Measurements from ENCODE around the gene C10orf53.
"Not testable (repeated sequence)": the region's sequence is repeated elsewhere in the genome, so short reads cannot be mapped to it uniquely, and the experiment has no call there.

The C10orf53 gene

DNA sequence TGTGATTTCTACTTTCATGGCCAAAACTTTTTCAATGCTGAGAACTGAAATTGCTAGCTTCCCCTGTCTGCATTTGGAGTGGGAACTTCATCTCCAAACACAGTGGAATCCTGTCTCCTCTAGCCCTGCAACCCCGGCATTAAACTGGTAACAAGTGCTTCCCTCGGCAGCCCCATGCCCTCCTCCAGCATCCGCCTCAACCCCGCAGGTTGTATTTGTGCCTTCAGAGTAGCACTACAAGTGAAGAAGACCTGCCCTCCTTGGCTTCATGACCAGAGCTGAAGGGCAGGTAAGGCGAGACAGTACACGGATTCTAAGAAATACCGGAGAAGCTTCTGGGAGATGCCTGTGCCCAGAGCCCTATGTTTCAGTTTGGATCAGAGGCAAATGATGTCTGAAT lies 16.9 kb downstream of the C10orf53 start:
- no peak overlapping the region for H3K4me3 ChIP-seq (ENCODE audit: low read length)
- H3K4me2 ChIP-seq (ENCODE audit: low read length), result no peak overlapping the region
- no peak overlapping the region for H3K9ac ChIP-seq (ENCODE audit: low read depth, low read length)
- H3K36me3 ChIP-seq (ENCODE audit: insufficient read depth, low read length), result no peaks in the 10 kb centered on the region
- no peaks in the 10 kb centered on the region for H3K9me3 ChIP-seq (replicated peaks; ENCODE audit: low read length)
- peaks cover 68% of the 10 kb centered on the region for H3K27me3 ChIP-seq (ENCODE audit: control insufficient read depth, insufficient read depth, low read length)
- H3K4me1 ChIP-seq (ENCODE audit: control insufficient read depth, insufficient read depth, low read length), result no peaks in the 10 kb centered on the region

DNA sequence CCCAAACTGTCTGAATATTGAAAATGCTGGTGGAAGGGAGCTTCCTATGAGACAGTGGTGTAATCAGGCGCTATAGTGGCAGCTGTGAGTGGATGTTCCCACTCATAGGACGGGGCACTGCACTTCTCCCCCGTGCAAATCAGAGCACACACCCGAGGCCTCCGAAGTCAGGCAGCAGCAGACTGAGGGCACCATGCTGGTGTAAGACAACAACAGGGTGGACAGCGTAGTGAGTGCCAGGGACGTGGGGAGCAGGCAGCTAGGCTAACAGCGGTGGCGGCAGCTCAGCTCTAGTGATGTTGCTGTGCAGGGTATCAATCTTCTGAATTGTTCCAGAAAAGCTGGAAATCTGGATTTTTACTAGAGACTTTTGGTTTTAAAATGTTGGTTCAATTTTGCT lies 19.2 kb downstream of the C10orf53 start:
- peaks cover 48% of the 10 kb centered on the region for H3K27me3 ChIP-seq (ENCODE audit: control insufficient read depth, insufficient read depth, low read length)
- H3K36me3 ChIP-seq (ENCODE audit: insufficient read depth, low read length), result no peaks in the 10 kb centered on the region
- H3K4me3 ChIP-seq (ENCODE audit: low read length), result no peak overlapping the region
- H3K9me3 ChIP-seq (replicated peaks; ENCODE audit: low read length), result no peaks in the 10 kb centered on the region
- no peak overlapping the region for H3K9ac ChIP-seq (ENCODE audit: low read depth, low read length)
- H3K4me1 ChIP-seq (ENCODE audit: control insufficient read depth, insufficient read depth, low read length), result no peaks in the 10 kb centered on the region
- H3K4me2 ChIP-seq (ENCODE audit: low read length), result no peak overlapping the region

DNA sequence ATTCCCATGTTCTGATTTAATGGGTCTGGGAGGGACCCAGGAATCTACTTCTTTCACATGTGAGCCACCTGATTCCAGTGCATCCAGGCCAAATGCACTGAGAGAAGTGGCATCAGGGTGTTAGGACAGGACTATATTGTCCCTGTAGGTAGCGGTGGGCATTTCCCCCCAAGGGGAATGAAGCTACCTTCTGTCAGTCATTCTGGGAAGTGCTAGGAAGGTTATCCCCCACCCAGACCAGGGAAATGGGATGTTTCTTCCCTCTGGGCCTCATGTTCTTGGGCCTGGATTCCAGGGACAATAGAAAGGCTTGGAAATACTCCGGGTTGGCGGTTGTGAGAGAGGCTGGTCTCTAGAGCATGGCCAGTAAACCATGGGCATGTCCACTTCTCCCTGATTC lies 20.8 kb downstream of the C10orf53 start:
- H3K9ac ChIP-seq (ENCODE audit: low read depth, low read length), result no peak overlapping the region
- no peaks in the 10 kb centered on the region for H3K9me3 ChIP-seq (replicated peaks; ENCODE audit: low read length)
- no peak overlapping the region for H3K4me3 ChIP-seq (ENCODE audit: low read length)
- peaks cover 34% of the 10 kb centered on the region for H3K27me3 ChIP-seq (ENCODE audit: control insufficient read depth, insufficient read depth, low read length)
- no peak overlapping the region for H3K4me2 ChIP-seq (ENCODE audit: low read length)
- no peaks in the 10 kb centered on the region for H3K36me3 ChIP-seq (ENCODE audit: insufficient read depth, low read length)
- no peaks in the 10 kb centered on the region for H3K4me1 ChIP-seq (ENCODE audit: control insufficient read depth, insufficient read depth, low read length)

DNA sequence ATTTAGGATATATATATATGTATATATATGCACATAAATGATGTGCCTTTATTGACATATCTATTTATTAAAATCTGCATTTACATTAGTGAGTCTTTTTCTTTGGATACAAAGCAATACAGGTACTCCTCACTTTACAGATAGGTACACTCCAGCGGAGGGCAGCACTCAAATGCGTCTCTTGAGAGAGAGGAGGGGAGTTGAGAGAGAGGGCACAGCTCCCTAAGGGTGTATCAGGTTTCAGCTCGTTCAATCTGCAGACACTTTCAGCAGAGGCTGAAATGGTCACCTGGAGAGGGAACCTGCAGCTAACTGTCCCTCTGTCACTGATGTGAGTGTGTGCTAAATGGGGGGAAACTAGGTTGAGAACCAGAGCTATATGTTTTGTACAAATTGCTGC lies 21.5 kb downstream of the C10orf53 start:
- Histone ChIP-seq H3K4me1 (ENCODE audit: control insufficient read depth, insufficient read depth, low read length) (no peaks in the 10 kb centered on the region), H3K9me3 (replicated peaks; ENCODE audit: low read length) (no peaks in the 10 kb centered on the region), H3K4me3 (ENCODE audit: low read length) (no peak overlapping the region), H3K27me3 (ENCODE audit: control insufficient read depth, insufficient read depth, low read length) (peaks cover 35% of the 10 kb centered on the region), H3K9ac (ENCODE audit: low read depth, low read length) (no peak overlapping the region), H3K36me3 (ENCODE audit: insufficient read depth, low read length) (no peaks in the 10 kb centered on the region), H3K4me2 (ENCODE audit: low read length) (no peak overlapping the region)

DNA sequence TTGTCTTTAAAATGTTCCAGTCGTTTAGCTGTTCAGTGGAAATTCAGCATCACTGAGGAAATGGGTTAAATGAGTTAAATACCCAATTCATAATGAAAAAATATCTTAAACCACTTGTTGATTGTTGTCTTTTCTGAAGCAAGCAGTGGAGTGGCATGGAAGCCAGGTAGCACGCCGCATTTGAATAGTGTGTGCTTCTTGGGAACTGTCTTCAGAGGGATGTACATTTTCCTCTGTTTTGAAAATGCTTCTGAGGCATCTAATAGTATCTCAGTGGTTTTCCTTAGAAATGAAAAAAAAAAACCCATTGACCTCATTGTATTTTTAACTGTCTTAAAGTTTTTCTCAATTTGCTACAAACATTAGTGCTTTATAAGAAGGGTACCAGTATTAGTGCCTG lies 28.1 kb downstream of the C10orf53 start:
- no peak overlapping the region for H3K4me3 ChIP-seq (ENCODE audit: low read length)
- no peaks in the 10 kb centered on the region for H3K4me1 ChIP-seq (ENCODE audit: control insufficient read depth, insufficient read depth, low read length)
- peaks cover 17% of the 10 kb centered on the region for H3K27me3 ChIP-seq (ENCODE audit: control insufficient read depth, insufficient read depth, low read length)

DNA sequence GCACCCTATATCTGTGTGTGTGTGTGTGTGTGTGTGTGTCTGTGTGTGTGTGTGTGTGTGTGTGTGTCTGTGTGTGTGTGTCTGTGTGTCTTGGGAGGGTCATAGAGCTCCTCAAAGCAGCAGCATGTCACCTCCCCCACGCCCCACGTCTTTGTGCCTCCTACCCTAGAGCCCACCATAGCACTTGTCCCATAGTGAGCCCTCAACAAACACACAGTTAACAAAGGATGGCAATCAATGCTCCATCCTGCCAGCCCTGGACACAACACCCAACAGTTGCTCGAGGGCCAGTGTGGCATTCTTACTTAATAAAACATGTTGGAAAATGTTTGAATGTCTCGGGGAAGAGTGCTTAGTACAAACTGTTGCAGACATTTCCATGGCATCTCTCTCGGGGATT lies 30.5 kb downstream of the C10orf53 start:
- H3K36me3 ChIP-seq (ENCODE audit: insufficient read depth, low read length), result no peaks in the 10 kb centered on the region
- no peak overlapping the region for H3K4me2 ChIP-seq (ENCODE audit: low read length)
- peaks cover 19% of the 10 kb centered on the region for H3K27me3 ChIP-seq (ENCODE audit: control insufficient read depth, insufficient read depth, low read length)
- H3K4me3 ChIP-seq (ENCODE audit: low read length), result no peak overlapping the region
- no peaks in the 10 kb centered on the region for H3K4me1 ChIP-seq (ENCODE audit: control insufficient read depth, insufficient read depth, low read length)
- H3K9ac ChIP-seq (ENCODE audit: low read depth, low read length), result no peak overlapping the region
- no peaks in the 10 kb centered on the region for H3K9me3 ChIP-seq (replicated peaks; ENCODE audit: low read length)

More for the DNA sequence above, 28.1 kb downstream of the C10orf53 start:
- Histone ChIP-seq H3K36me3 (ENCODE audit: insufficient read depth, low read length) (no peaks in the 10 kb centered on the region), H3K4me2 (ENCODE audit: low read length) (no peak overlapping the region), H3K9me3 (replicated peaks; ENCODE audit: low read length) (no peaks in the 10 kb centered on the region), H3K9ac (ENCODE audit: low read depth, low read length) (no peak overlapping the region)

DNA sequence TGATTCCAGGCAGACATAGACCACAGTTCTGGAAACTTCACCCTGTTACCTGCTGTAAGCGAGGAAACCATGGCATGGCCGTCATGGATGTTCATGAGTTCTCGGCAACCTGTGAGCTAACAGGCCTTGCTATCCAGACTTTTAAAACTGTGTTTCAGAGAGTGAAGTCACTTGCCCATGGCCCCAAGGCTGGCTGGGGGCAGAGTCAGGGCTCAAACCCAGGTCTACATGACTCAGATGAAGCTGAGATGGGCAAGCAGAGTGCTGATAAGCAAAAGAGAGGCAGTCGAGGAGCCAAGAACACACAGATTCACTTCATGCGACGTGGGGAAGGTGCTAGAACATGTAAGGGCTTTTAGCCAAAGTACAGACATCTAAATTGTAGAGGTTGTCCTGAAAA lies 31.5 kb downstream of the C10orf53 start:
- no peaks in the 10 kb centered on the region for H3K9me3 ChIP-seq (replicated peaks; ENCODE audit: low read length)
- no peaks in the 10 kb centered on the region for H3K36me3 ChIP-seq (ENCODE audit: insufficient read depth, low read length)
- H3K4me2 ChIP-seq (ENCODE audit: low read length), result no peak overlapping the region
- no peaks in the 10 kb centered on the region for H3K4me1 ChIP-seq (ENCODE audit: control insufficient read depth, insufficient read depth, low read length)
- H3K27me3 ChIP-seq (ENCODE audit: control insufficient read depth, insufficient read depth, low read length), result peaks cover 17% of the 10 kb centered on the region
- no peak overlapping the region for H3K4me3 ChIP-seq (ENCODE audit: low read length)
- H3K9ac ChIP-seq (ENCODE audit: low read depth, low read length), result no peak overlapping the region

DNA sequence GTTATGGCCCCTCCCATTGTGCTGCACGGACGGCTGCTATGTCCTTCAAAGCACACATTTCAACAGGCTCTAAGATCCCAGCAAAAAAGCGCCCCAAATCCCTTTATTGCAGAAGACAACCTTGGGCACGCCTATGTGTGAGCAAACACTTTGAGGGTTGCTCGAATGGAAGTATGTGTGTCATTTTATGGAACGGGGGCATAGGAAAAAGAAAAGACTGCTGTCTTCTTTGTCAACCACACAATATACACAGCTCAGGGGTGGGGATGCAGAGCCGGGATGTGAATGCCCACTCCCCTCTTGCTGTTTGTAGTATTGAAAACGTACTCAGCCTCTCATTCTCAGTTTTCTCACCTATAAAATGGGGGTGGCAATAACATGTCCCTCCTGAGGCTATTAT lies 32.0 kb downstream of the C10orf53 start:
- no peaks in the 10 kb centered on the region for H3K4me1 ChIP-seq (ENCODE audit: control insufficient read depth, insufficient read depth, low read length)
- no peaks in the 10 kb centered on the region for H3K36me3 ChIP-seq (ENCODE audit: insufficient read depth, low read length)
- no peaks in the 10 kb centered on the region for H3K9me3 ChIP-seq (replicated peaks; ENCODE audit: low read length)
- no peak overlapping the region for H3K4me3 ChIP-seq (ENCODE audit: low read length)
- no peak overlapping the region for H3K4me2 ChIP-seq (ENCODE audit: low read length)
- H3K9ac ChIP-seq (ENCODE audit: low read depth, low read length), result no peak overlapping the region
- peaks cover 16% of the 10 kb centered on the region for H3K27me3 ChIP-seq (ENCODE audit: control insufficient read depth, insufficient read depth, low read length)

DNA sequence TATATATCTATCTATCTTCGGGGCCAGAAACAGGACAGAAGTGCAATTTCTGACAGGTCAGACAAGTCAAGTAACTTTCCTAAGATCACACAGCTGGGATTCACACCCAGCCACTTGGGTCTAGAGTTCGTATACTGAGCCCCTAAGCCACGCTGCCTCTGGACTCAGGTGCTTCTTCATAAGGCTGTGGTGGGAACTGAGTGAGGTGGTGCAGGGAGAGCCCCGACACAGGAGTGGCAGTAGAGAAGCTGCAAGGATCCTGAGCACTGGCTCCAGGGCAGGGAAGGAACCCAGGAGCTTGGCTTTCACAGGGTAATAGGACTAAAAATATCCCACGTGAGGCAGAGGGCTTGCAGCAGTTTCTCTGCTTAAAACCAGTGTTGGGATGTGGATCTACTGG lies 33.8 kb downstream of the C10orf53 start:
- H3K36me3 ChIP-seq (ENCODE audit: insufficient read depth, low read length), result no peaks in the 10 kb centered on the region
- H3K4me2 ChIP-seq (ENCODE audit: low read length), result no peak overlapping the region
- H3K4me1 ChIP-seq (ENCODE audit: control insufficient read depth, insufficient read depth, low read length), result no peaks in the 10 kb centered on the region
- H3K9me3 ChIP-seq (replicated peaks; ENCODE audit: low read length), result no peaks in the 10 kb centered on the region
- peaks cover 6% of the 10 kb centered on the region for H3K27me3 ChIP-seq (ENCODE audit: control insufficient read depth, insufficient read depth, low read length)
- no peak overlapping the region for H3K9ac ChIP-seq (ENCODE audit: low read depth, low read length)
- no peak overlapping the region for H3K4me3 ChIP-seq (ENCODE audit: low read length)

DNA sequence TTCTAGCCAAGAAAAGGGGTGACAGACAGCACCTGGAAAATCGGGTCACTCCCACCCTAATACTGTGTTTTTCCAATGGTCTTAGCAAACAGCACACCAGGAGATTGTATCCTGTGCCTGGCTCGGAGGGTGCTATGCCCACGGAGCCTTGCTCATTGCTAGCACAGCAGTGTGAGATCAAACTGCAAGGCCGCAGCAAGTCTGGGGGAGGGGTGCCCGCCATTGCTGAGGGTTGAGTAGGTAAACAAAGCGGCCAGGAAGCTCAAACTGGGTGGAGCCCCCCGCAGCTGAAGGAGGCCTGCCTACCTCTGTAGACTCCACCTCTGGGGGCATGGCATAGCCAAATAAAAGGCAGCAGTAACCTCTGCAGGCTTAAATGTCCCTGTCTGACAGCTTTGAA lies 35.7 kb downstream of the C10orf53 start:
- H3K36me3 ChIP-seq (ENCODE audit: insufficient read depth, low read length); H3K4me1 ChIP-seq (ENCODE audit: control insufficient read depth, insufficient read depth, low read length); H3K27me3 ChIP-seq (ENCODE audit: control insufficient read depth, insufficient read depth, low read length); H3K4me2 ChIP-seq (ENCODE audit: low read length); H3K4me3 ChIP-seq (ENCODE audit: low read length); H3K9me3 ChIP-seq (replicated peaks; ENCODE audit: low read length); H3K9ac ChIP-seq (ENCODE audit: low read depth, low read length): not testable (repeated sequence)

DNA sequence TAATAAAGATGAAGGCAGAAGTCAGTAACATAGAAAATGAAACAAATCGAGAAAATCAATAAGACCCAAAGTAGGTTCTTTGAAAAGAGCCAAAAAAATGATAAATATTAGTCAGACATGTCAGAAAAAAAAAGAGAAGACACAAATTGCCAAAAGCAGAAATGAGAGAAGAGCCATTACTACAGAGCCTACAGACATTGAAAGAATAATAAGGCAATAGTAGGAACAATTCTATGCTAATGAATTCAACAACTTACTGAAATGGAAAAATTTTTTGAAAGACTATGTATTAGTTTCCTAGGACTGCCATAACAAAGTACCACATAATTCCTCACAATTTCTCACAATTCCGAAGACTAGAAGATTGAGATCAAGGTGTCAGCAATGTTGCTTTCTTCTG lies 47.1 kb downstream of the C10orf53 start:
- no peaks in the 10 kb centered on the region for H3K36me3 ChIP-seq (ENCODE audit: insufficient read depth, low read length)
- H3K9ac ChIP-seq (ENCODE audit: low read depth, low read length), result no peak overlapping the region
- no peaks in the 10 kb centered on the region for H3K4me1 ChIP-seq (ENCODE audit: control insufficient read depth, insufficient read depth, low read length)
- no peaks in the 10 kb centered on the region for H3K27me3 ChIP-seq (ENCODE audit: control insufficient read depth, insufficient read depth, low read length)
- H3K4me3 ChIP-seq (ENCODE audit: low read length), result no peak overlapping the region
- H3K4me2 ChIP-seq (ENCODE audit: low read length), result no peak overlapping the region
- peaks cover 3% of the 10 kb centered on the region for H3K9me3 ChIP-seq (replicated peaks; ENCODE audit: low read length)

DNA sequence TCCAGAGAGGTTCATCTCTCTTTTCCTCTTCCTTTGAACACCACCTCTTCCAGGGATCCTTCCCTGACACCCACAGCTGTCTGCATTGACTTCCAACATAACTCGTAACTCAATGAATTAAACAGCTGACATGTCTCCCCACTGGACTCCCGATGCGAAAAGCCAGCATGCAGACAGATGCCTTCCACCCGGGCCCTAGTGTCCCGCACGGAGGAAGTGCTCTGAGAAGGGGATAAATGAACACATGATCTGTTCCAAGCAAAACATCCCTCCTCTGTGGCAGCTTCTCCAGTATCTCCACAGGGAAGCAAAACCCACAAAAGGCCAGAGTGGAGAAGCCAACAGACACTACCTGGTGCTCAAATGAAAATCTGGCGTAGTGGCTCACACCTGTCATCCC lies 54.4 kb downstream of the C10orf53 start:
- Histone ChIP-seq H3K9me3 (replicated peaks; ENCODE audit: low read length) (no peaks in the 10 kb centered on the region), H3K36me3 (ENCODE audit: insufficient read depth, low read length) (no peaks in the 10 kb centered on the region), H3K27me3 (ENCODE audit: control insufficient read depth, insufficient read depth, low read length) (no peaks in the 10 kb centered on the region), H3K4me3 (ENCODE audit: low read length) (no peak overlapping the region), H3K4me2 (ENCODE audit: low read length) (no peak overlapping the region), H3K9ac (ENCODE audit: low read depth, low read length) (no peak overlapping the region), H3K4me1 (ENCODE audit: control insufficient read depth, insufficient read depth, low read length) (no peaks in the 10 kb centered on the region)

All from skeletal muscle satellite cell (primary cell).